GM19035 (cell line): Measurements from ENCODE around the gene GRAP.
A peak's percentile ranks its signal among the peaks of the same experiment; 100 is the strongest.

Source experiments
- ATAC-seq: cut with Tn5 transposase; IDR thresholded peaks from one replicate; pipeline ENCODE4 v1.9.1; 2021; ENCODE audit not compliant: unreplicated experiment

The GRAP gene

DNA sequence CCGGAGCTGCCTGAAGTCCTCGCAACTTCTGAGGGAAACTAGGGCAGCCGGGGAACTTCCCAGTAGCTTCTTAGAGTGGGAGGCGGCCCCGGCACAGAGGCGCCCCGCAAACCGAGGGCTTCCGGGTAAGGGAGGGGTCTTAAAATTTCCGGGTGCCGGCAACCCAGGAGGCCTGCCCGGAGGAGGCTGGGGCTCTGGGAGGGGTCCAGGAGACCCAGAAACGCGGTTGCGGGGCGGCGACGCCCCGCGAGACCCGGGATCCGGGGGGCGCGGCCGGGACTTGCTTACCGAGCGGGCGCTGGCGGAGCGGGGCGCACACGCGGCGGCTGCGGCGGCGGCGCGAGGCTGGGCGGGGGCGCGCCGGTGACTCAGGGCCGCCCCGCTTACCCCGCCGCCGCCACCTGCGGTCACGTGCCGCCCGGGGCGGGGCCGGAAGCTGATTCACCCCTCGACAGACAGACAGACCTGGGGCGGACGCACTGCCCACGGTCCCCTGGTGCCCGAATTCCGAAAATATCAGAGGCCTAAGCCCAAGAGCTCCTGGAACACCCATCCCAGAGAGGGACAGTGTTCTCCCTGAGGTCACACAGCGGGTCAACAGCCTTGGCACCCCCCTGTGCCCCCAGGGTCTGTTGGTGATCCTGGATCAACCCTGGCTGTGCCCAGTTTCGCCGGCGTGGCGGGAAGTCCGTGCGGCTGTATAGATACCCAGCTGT lies 42.2 kb downstream of the GRAP start, which contains the start of gene FAM83G:
Gene FAM83G (minus strand): TSS at position 344 of the 716 bp plus-strand sequence. CDS start 723 bp downstream, outside the sequence.
- peak; percentile 77 for ATAC-seq

DNA sequence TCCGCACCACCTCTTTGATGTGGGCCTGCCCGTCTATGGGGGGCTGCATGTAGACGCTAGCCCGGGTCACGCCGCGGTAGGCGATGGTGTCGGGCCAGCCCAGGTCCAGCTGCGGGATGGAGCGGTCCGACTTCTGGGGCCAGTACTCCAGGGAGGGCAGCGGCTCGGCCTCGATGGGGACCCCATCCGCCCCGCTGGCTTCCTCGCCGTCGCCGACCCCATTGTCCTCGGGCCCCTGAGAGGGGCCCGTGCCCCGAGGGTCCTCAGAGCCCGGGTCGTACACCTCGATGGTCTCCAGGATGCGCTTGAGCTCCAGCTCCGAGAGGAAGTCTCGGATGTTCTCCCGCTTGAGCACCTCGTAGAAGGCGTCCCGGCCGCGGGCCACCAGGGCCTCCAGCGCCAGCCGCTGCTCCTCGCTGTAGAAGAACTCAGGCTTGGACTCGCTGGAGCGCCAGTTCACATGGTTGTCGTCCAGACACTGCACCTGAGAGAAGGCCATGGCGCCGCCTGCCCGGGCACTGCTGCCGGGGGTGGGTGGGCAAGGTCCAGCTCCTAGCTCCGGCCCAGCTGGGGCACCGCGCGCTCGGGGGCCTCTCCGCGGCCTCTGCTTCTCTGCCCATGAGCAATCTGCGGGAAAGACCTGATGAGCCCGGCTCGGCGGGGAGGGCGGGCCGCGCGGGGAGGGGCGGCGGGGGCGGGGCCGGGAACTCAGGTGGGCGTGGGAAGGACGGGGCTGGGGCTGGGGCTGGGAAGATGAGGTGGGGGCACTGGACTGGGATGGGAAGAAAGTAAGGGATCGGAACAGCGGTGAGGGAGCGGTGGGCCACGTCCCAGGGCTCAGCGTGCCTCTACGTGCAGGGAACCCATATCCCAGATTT lies 43.0 kb downstream of the GRAP start:
- ATAC-seq = no peak

DNA sequence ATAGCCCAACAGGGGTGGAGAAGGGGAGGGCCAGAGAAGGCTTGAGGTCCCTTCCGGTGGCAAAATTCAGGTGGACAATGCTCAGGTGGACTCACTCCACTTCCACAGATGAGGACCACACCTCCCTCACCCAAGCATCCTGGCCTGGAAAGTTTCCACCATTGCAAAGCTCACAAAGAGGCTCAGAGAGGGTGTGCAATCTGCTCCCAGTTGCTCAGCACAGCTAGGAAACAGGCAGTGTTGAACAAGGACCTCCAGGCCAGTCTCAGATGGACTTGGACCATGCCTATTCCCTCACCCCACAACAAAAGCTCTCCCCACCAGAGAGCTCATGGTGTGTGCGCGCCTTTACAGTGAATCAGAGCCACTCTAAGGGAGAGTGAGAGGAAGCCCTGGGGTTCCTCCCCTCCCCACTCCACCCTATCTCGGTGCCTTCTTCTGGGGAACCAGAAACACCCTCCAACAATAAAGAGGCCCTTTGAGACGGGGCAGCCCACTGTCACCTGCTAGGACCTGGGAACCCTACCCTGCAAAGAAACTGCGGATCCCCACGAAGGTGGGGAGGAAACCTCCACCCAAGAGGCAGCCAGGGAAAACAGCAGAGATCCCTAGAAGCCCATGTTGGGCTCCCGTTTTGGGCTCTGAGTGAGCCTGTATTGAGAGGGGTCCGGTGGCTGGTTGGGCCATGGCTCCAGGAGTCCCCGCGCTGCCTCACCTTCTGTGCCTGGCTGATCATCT lies 43.8 kb downstream of the GRAP start:
- ATAC-seq = no peak

DNA sequence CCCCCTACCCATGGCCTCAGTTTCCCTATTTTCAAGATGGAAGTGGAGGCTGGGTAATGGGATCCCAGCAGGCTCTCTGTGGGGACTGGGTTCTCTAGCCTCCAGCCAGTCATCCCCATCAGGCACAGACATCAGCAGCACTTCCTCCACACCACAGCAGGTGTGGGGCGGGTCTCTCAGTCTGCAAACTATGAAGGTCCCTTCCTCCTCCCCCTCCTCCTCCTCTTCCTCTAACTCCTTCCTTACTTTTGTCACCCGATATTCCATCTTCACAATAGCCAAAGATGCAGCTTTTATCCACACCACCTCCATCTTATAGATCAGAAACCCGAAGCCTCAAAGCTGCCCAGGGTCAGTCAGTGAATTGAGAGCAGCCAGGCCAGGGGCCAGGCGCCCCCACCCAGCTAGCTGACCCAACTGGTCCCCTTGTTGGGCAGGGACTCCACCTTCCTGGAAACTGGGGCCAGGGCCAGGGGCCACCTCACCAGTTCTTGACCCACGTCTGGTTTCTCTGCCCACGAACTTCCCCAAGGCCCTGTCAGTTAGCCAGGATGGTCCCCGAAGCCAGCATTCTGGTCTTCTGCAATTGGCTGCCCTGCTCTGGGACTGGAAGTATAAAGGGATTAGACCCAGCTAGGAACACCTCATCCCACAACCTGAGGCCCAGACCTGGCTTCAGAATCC lies 44.7 kb downstream of the GRAP start:
- ATAC-seq = no peak

DNA sequence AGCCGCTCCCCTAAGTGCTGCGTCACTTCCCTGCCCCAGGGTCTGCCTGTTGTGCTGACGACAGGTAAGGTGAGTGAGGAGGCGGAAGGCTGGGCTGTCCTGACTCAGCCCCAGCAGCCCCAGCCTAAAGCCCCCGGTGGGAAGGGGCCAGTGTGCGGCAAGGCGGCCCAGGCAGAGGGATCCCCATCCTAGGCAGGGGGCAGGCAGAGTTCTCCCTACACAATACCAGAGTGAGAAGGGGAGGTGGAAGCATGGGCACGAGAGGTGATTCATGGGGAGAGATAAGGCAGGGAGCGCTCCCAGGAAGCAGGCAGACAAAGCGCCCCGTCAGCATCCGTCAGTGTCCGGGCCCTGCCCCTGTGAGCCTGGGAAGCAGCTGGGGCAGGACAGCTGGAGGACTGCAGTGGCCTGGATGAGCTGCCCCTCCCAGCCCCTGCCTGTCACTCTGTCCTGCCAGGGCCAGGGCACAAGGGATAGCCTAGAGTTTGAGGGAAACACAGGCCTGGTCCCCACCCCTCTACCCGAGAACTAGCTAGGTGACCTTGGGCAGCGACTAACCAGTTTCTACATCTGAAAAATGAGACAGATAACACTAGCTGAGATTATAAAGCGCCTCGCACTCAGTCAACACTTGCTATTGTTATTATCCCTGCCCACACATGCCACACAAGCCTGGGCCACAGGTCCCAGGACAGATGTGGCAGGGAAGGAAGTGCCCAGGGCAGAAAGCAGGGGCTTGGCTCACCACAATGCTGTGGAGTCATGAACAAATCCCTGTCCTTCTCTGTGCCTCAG lies 46.0 kb downstream of the GRAP start:
- ATAC-seq = no peak

DNA sequence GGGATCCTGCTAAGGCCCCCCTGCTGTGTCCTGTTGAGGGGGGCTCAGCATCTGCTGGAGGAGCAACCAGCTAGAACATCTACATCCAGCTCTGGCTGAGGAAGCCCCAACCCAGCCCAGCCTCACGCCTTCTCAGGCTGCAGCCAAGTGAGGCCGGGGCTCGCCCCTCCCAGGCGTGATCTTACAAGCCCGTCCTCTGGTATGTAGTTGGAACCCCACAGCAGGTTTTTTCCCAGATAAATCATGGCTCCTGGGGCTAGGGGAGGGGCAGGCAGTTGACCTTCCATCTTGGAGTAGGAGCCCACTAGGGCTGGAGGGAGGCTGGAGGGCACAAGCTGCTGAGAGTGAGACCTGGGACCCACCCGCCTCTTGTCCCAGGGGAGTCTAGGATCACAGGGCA lies 46.8 kb downstream of the GRAP start:
- ATAC-seq = no peak

DNA sequence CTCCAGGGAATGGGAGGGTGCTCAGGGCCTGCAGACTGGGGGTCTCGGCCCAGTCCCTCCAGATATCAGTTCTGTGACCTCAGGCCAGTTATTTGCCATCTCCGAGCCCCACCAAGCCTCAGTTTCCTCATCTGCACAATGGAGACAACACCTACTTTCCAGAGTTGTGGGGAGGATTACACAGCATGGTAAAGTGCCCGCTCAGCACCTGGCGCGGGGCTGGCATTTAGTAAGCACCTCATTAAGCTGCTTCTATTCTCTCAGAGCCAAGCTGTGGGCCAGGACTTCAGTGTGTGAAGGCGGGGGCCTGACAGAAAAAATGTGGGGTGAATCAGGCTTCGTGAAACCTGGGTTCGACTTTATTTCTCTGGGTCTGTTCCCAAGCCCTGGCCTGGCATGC lies 47.4 kb downstream of the GRAP start:
- ATAC-seq = no peak

DNA sequence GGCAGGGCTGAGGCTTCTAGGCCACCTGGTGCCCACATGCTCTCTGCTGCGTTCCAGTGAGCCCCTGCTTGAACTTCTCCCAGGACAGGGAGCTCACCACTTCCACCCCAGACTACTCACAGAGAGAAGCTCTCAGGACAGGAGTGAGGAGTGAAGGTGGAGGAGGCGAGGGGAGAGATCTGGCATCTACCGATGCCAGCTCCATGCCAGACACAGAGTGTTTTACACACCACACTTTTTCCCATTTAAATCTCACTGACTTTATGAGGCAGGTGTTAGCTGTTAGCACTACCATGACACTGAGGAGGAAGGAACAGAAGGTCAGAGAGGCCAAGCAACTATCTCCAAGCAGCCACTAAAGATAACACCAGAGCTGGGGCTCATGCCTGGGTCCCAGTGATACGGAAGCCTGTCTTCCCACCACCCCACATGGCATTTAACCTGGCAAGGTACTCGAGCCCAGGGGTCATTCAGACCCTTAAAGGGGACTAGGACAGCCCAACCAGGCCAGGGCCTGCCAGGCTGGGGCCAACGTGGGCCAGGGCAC lies 49.0 kb downstream of the GRAP start:
- no peak for ATAC-seq

DNA sequence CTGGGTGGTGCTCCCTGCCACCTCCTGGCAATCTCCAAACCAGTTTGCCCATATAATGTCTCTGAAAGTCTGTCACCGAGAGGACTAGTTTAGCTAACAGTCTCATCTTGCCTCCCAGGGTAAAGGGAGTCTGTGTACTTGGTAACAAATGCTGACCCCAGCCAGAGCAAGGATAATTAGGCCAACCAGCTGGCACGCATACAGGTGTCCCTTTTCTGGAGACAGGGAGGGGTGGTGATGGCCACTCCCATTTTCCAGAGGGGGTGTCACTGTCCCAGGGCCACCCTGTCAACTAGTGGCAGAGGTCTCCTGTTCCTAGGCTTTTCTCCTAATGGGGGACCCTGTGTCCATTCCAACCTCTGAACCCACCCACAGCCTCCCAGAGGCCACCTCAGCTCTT lies 50.3 kb downstream of the GRAP start:
- ATAC-seq = no peak

DNA sequence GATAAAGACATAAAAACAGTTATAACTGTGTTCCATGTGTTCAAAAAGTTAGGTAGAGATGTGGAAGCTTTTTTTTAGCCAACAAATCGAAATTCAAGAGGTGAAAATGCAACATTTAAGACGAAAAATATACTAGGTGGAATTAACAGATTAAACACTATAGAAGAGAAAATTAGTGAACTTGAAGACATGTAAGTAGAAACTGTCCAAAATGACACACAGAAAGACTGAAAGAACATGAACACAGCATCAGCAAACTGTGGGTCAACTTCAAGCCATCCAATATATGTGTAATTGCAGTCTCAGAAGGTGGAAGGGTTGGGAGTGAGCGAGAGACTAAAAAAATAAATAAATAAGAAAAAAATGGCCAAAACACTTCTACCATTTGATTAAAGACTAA lies 51.5 kb downstream of the GRAP start:
- no peak for ATAC-seq

DNA sequence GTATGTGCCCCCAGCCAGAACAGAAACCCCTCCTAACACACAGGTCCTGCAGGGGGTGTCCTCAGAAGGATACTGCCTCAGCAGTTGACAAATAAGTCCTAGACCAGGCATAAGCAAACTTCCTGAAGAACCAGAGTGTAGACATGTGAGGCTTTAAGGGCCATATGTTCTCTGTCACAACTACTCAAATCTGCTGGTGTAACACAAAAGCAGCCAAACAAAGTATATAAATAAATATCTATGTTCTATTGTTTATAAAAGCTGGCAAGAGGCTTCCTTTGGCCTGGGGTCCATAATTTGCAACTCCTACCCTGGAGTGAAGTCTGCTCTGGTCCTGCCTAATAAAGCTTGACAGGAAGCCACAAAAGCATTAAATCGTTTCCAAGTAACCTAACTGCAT lies 52.1 kb downstream of the GRAP start:
- no peak for ATAC-seq

DNA sequence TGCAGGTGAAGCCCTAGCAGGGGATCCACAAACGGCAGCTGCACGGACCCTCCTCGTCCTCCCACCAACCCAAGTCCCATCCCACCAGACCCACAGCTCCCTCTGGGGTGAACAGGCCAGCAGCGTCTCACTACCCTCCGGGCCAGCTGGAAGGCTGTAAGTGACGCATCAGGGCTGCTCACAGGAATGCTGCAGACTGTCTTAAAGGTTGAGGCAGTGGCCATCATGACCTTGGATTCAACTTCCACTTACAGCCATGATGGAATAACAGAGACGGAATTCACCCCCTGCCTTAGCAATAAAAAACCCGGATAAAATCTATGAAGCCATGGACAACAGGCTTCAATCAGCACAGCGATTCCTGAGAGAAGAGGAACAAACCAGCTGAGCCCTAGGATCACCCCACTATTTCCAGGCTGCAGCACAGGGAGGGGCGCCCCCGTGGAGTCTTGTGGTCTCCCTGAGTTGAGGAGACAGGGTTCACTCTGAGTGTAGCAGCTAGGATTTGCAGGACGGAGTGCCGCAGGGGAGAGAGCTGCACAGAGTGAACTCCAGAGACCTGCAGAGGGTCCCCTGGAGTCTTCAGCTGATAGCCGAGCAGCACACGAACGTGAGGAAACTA lies 52.7 kb downstream of the GRAP start:
- ATAC-seq = no peak

DNA sequence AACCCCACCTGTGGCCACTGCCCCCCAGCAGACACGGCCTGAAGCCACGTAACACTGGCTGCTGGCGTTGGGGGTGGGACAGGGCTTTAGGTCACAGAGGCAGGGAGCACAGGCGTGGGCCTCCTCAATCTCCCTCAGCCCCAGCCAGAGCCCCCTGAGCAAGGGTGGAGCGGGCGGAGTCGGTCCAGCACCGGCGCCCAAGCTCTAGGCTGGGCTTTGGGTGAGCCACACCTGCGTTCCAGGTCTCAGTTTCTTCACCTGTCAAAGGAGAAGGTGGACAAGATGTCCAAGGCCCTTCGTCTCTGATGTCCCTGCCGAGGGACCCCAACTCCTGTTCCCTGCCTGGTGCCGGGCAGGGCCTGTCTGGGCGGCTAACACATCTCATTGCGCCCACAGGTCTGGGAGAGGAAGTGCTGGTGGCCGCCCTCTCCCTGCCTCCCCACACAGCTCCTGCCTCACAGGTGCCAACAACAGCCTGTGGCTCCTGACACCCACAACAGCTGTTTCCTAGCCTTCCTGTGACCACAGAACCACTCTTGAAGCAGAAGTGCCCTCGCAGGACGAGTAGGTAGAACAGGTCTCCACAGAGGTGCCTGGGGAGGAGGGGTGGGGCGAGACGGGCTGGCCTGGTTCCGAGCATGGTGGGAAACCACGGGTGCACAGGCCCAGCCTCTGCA lies 54.2 kb downstream of the GRAP start:
- ATAC-seq = no peak

DNA sequence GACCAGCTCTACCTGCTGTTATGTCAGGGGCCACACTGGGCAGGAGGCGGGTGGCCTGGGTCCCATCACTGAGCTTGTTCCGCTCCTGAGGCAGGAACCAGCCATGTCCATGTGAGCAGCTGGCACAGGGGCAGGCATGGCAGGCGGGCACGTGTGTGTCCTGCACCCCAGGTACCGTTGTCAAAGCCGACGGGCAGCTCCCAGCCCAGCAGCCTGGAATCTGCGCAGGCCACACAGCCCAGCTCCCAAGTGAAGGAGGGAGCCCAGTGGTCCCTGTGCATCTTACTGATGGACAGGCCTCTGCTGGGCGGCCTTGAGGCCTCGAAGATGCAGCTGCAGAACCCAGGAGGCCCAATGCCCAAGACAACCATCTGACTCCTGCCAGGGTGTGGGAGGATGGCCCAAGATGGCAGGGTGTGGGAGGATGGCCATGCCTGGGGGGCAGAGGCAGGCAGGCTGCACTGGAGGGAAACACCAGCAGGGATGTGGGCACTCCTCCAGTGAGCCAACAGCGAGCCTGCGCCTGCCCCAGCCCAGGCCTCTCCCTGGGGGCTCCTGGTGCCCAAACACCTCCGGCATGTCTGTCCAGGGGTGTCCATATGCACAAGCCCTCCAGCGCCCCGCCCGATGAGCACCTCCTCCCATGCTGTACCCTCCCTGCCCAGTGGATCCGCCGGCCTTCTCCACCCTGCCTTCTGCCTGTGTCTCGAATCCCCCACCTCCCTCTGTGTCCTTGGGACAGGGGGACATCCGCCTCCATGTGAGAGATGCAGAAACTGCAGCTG lies 55.0 kb downstream of the GRAP start:
- no peak for ATAC-seq

DNA sequence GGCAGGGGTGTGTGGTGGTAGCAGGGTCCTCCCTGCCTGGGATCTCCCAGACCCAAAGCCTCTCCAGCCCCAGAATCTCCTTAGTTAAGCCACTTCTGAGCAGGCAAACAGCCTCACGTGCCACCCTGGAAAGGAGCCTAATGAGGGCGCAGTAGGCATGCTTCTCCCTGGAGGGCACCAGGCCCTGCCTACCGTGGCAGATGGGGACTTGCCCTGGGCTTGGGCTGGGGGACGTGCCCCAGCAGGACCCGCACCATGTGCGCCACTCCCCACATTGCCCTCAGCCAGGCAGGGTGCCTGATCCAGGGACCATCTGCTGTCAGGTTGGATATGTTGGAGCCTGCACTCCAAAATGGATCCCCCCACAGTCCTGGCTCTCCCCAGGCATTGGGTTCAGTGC lies 56.4 kb downstream of the GRAP start:
- no peak for ATAC-seq

DNA sequence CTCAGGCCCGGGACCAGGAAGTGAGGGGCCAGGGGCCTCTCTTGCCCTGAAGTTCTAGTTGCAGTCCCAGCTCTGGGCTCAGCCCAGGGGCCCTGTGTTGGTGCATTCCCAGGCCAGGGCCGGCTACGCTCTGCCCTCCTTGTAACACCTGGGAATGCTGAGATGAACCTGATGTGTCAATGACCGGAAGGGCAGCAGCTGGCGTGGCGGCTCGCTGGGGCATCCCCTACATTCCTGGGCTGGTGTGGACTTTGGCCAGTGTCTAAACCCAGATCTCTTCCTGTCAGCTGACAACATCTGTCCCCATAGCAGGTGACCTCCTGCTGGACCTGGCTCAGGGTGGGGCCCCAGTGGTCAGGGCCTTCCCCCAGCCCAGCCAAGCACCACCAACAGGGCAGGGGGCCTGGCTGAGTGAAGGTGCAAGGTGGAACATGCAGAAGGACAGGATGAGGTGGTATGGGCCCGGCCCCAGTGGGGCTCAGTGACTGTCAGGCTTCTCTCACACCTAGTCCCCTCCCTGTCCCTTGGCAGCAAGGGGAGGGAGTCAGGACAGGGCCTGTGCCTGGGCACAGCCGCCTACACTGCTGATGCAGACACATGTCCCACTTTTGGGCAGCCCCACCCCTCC lies 58.1 kb downstream of the GRAP start:
- ATAC-seq = no peak

DNA sequence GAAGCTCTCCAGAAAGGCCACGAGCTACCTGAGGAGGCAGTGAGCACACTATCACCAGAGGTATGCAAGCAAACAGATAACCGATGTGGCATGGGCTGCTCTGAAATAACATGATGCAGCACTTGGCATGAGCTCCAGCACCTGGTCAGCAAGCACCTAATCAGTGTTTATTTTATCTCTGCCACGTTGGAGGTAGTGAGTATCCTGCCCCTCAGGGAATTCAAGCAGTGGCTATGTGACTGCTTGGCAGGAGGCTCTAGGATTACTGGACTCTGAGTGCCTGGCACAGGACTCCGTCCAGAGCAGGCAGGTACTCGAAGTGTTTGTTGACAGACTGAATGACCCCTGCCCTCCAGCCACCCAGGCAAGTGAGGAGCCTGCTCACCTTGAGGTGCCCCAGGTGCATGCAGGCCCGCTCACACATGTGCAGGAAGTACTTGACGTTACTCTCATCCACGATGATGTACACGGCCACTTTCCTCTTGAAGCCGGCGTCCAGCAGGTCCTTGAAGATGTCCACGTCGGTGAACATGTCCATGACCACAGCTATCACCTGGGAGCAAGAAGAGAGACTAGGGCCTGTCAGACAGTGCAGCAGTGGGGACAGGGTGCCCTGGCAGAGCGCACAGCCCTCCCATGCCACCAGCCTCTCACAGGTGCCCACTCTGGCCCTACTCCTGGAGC lies 58.8 kb downstream of the GRAP start:
- no peak for ATAC-seq
